MCF 10A (cell line): Measurements from ENCODE around the gene UQCRC2. TPM values are rescaled to one million over a fixed set of nuclear protein-coding genes. Genes with fewer than 3 reads are reported as not detected.
A peak's percentile ranks its signal among the peaks of the same experiment; 100 is the strongest.

ENCODE experiments used
- BruUV-seq: library from RNA; stranded (reverse); fragments of 400-500 nt; replicated peaks from 2 replicates; lab custom pipeline; 2021; lab: Mats Ljungman, UMichigan
- CTCF ChIA-PET: fragments of 300-600 bp; sonication (Branson Sonifier 250); formaldehyde crosslinking; extraction: SDS; loops from one replicate; lab custom pipeline; 2021; ENCODE audit warnings: antibody characterized with exemption, inconsistent platforms; lab: Yijun Ruan, JAX
- POLR2A ChIA-PET: fragments of 300-600, 350-650 bp; sonication (Branson Sonifier 250); formaldehyde crosslinking; extraction: SDS; loops from one replicate; lab custom pipeline; 2020; ENCODE audit warnings: antibody characterized with exemption, inconsistent platforms; lab: Yijun Ruan, JAX
- DNase-seq: peaks from one replicate; pipeline ENCODE4 v3.0.0-alpha.2; 2018; ENCODE audit not compliant: unreplicated experiment
- H3K27ac Mint-ChIP-seq: one replicate; pipeline ENCODE4 v1.8.0; 2022; ENCODE audit warnings: mild to moderate bottlenecking, low read depth, mixed read lengths; ENCODE audit not compliant: unreplicated experiment
- H3K27me3 Mint-ChIP-seq: one replicate; pipeline ENCODE4 v1.8.0; 2022; ENCODE audit warnings: mixed read lengths; ENCODE audit not compliant: insufficient read depth, unreplicated experiment
- H3K36me3 Mint-ChIP-seq: one replicate; pipeline ENCODE4 v1.8.0; 2022; ENCODE audit warnings: mild to moderate bottlenecking, moderate library complexity, mixed read lengths; ENCODE audit not compliant: insufficient read depth, unreplicated experiment
- H3K4me1 Mint-ChIP-seq: one replicate; pipeline ENCODE4 v1.8.0; 2022; ENCODE audit warnings: mixed read lengths; ENCODE audit not compliant: insufficient read depth, unreplicated experiment
- H3K4me3 Mint-ChIP-seq: one replicate; pipeline ENCODE4 v1.8.0; 2022; ENCODE audit warnings: mild to moderate bottlenecking, moderate library complexity, mixed read lengths; ENCODE audit not compliant: unreplicated experiment
- H3K9me3 Mint-ChIP-seq: one replicate; pipeline ENCODE4 v1.8.0; 2022; ENCODE audit warnings: mixed read lengths; ENCODE audit not compliant: unreplicated experiment
- CTCF ChIP-seq: fragments of 200-600 bp; IDR thresholded peaks from one replicate; pipeline ENCODE4 v1.8.0; 2022; ENCODE audit warnings: antibody characterized with exemption, mild to moderate bottlenecking; ENCODE audit not compliant: unreplicated experiment
- intact Hi-C: fragments of 100-400 bp; cut with micrococcal nuclease; formaldehyde crosslinking; loops from 2 replicates; pipeline ENCODE4 v1.14.1; 2022
- total RNA-seq: library from RNA; stranded (reverse); gene quantifications from 2 replicates; pipeline ENCODE4 v1.2.3, GENCODE V29; 2022

Gene UQCRC2
- total RNA-seq, 1 experiment from 2014 or later = 199 TPM

GRCh38 chr16:22003195-22003594 is 50.0 kb downstream of the UQCRC2 start:
- ChIA-PET POLR2A (no interaction called here), CTCF (interaction anchor here (1.2 to 17.1 kb wide), 6 partner anchors 14 to 185 kb away, joined by 5 to 502 read pairs (median 36); no protein-coding TSS in a partner anchor)
- no peaks in the 10 kb centered on the region for H3K36me3 Mint-ChIP-seq
- no peak for TF ChIP-seq CTCF
- DNase-seq = no peak
- BruUV-seq = no TSS peak
- H3K27ac Mint-ChIP-seq = no peak overlapping the region
- H3K4me3 Mint-ChIP-seq = no peak overlapping the region
- no peaks in the 10 kb centered on the region for H3K27me3 Mint-ChIP-seq
- H3K9me3 Mint-ChIP-seq = no peaks in the 10 kb centered on the region
- H3K4me1 Mint-ChIP-seq = peaks cover 26% of the 10 kb centered on the region
- intact Hi-C loops = no loop called here

GRCh38 chr16:22004341-22004740 is 51.2 kb downstream of the UQCRC2 start:
- no peaks in the 10 kb centered on the region for H3K36me3 Mint-ChIP-seq
- no peak for TF ChIP-seq CTCF
- no peak overlapping the region for H3K4me3 Mint-ChIP-seq
- CTCF ChIA-PET = interaction anchor here (0.8 to 17.1 kb wide), 6 partner anchors 11 to 184 kb away, joined by 3 to 502 read pairs (median 6); no protein-coding TSS in a partner anchor
- BruUV-seq = no TSS peak
- DNase-seq = no peak
- H3K9me3 Mint-ChIP-seq = no peaks in the 10 kb centered on the region
- peaks cover 21% of the 10 kb centered on the region for H3K4me1 Mint-ChIP-seq
- no peak overlapping the region for H3K27ac Mint-ChIP-seq
- intact Hi-C loops = no loop called here
- POLR2A ChIA-PET = interaction anchor here (6.5 kb wide), 1 partner anchor 74 kb away, joined by 78 read pairs; no protein-coding TSS in a partner anchor
- H3K27me3 Mint-ChIP-seq = no peaks in the 10 kb centered on the region

- Mint-ChIP-seq H3K27ac (no peak overlapping the region), H3K27me3 (no peaks in the 10 kb centered on the region), H3K4me1 (peaks cover 28% of the 10 kb centered on the region), H3K9me3 (no peaks in the 10 kb centered on the region), H3K4me3 (no peak overlapping the region), H3K36me3 (peaks cover 8% of the 10 kb centered on the region)
- ChIA-PET POLR2A (interaction anchor here (3.3 to 6.5 kb wide), 4 partner anchors 22 to 184 kb away, joined by 26 to 78 read pairs (median 61); no protein-coding TSS in a partner anchor), CTCF (interaction anchor here (0.6 to 17.1 kb wide), 7 partner anchors 9 to 291 kb away, joined by 3 to 502 read pairs (median 4); partner anchors contain the start of gene POLR3E)
- no TSS peak for BruUV-seq
- intact Hi-C loops = no loop called here
- no peak for DNase-seq
- no peak for TF ChIP-seq CTCF
Observed at GRCh38 chr16:22005746-22006145, 52.6 kb downstream of the UQCRC2 start.

- TF ChIP-seq CTCF = no peak
- intact Hi-C loops = no loop called here
- H3K4me1 Mint-ChIP-seq = peaks cover 27% of the 10 kb centered on the region
Observed at GRCh38 chr16:22006636-22007035, 53.5 kb downstream of the UQCRC2 start.

More at GRCh38 chr16:22006636-22007035, 53.5 kb downstream of the UQCRC2 start:
- Mint-ChIP-seq H3K9me3 (no peaks in the 10 kb centered on the region), H3K27ac (no peak overlapping the region), H3K27me3 (no peaks in the 10 kb centered on the region), H3K36me3 (peaks cover 9% of the 10 kb centered on the region), H3K4me3 (peak overlapping the region; percentile 90)
- ChIA-PET POLR2A (interaction anchor here (1.0 to 6.5 kb wide), 8 partner anchors 13 to 184 kb away, joined by 3 to 78 read pairs (median 24); partner anchors contain the start of gene UQCRC2), CTCF (interaction anchor here (0.6 to 17.1 kb wide), 10 partner anchors 8 to 290 kb away, joined by 3 to 502 read pairs (median 4); partner anchors contain the start of gene POLR3E)
- no TSS peak for BruUV-seq
- DNase-seq = no peak
